HK-2 (cell line): Measurements from ENCODE around the gene WHRN.

Experiments used
- DNase-seq: peaks from one replicate; pipeline ENCODE4 v3.0.0-alpha.2; 2018; ENCODE audit not compliant: unreplicated experiment

The WHRN gene

DNA sequence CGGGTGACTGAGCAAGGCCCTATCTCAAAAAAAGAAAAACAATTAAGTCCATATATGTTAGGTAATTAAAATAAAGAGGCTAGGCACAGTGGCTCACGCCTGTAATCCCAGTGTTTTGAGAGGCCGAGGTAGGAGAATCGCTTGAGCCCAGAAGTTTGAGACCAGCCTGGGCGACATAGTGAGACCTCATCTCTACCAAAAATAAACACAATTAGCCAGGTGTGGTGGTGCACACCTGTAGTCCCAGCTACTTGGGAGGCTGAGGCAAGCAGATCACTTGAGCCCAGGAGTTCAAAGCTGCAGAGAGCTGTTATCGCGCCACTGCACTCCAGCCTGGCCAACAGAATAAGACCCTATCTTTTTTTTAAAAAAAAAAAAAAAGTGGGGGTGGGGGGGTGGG is 12.3 kb downstream of the WHRN start:
- no peak for DNase-seq

DNA sequence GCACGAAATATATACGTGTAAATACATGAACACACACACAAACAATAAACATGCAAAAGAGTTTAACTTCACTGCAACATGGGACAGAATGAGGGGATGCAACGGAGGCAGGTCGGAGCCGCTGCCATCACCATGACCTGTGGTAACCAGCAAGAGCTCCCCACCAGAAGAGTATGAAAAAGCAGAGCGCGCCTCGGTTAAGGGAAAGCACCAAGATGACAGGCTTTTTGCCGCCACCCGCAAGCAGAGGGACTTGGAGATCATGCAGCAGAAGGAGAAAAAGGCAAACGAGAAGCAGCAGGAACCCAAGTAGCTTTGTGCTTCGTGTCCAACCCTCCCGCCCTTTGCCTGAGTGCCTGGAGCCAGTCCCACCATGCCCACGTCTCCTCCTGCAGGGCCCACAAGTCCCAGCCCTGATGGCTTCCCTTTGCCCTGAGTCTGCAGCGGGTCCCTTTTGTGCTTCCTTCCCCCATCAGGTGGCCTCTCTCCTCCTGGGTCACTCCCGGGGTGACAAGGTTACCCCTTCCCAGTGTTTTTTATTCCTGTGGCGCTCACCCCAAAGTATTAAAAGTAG is 13.8 kb downstream of the WHRN start:
- DNase-seq = no peak

DNA sequence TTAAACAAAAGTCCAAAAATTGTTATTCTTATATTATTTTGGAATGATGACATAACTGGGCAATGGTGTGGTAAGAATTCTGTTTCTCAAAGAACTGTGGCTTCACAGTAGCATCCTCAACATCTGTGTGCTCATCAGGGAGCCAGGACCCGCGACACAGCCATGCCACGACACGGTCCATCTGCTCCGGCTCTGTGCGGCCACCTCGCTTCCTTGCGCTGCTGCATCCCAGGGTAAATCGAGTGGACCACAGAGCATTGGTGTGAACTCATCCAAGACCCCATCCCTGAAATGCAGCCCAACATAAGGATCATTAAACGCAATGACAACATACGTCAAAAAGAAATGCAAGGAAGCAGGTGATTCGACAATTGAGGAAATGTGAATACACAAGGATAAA is 15.3 kb downstream of the WHRN start:
- DNase-seq = no peak

DNA sequence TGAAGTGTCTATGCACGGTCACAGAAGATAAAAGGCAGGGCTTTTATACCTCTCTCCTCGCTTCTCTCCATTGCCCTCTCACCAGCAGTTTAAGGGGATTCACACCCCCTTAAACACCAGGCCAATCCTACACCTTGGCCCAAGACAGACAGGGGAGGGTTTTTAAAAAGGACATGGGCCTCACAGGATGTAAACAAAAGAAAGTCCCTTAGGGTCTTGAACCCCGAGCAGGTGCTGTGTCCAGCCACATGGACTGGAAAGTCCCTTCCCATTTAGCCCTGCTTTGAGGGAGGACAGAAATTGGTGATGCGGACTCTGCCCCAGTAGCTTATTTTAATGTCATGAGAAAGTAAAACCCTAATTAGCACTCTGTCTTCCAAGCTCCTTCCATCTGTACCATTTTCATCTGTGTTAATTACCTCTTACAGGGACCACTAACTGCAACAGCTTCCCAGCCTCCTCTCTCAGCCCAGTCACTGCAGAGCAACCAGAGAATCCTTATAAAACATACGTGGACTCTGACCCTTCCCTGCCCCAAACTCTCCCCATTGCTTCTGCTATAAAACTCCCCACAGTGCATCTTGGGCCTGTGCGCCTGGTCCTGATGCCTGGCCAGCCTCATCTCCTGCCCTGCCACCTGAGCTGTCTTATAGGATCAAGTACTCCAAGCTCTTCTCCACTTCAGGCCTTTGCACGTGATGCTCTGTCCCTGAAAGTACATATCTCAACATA is 16.7 kb downstream of the WHRN start:
- DNase-seq = no peak

DNA sequence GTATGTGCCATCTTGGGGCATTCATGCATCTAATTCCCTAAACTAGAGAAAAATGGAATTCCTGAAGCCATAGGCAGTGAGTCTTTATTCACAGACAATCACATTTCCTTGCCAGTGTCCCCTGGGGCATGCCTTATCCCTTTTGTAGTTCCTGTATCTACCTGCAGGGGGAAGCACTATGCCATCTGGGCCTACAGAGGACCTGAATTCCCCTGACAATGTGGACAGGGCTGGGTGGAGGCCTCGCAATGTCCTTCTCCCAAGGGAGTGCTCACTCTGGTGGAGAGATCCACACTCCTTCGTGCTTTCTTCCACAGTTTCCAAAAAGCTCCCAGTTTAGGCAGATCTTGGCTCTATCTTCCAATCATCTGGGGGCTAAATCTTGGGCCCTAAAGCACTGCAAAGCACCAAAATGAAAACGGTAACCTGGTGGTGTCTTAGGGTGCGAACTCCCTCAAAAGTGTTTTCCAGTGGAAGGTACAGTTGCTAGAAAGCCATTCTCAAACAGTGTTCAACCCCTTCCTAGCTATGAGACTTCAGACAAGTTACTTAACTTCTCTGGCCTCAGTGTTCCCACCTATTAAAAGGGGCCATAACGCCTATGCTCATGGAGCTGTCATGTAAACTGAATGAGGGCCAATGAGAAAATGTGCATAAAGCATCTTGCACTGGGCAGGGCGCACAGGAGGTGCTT is 17.5 kb downstream of the WHRN start:
- DNase-seq = peak; percentile 65

DNA sequence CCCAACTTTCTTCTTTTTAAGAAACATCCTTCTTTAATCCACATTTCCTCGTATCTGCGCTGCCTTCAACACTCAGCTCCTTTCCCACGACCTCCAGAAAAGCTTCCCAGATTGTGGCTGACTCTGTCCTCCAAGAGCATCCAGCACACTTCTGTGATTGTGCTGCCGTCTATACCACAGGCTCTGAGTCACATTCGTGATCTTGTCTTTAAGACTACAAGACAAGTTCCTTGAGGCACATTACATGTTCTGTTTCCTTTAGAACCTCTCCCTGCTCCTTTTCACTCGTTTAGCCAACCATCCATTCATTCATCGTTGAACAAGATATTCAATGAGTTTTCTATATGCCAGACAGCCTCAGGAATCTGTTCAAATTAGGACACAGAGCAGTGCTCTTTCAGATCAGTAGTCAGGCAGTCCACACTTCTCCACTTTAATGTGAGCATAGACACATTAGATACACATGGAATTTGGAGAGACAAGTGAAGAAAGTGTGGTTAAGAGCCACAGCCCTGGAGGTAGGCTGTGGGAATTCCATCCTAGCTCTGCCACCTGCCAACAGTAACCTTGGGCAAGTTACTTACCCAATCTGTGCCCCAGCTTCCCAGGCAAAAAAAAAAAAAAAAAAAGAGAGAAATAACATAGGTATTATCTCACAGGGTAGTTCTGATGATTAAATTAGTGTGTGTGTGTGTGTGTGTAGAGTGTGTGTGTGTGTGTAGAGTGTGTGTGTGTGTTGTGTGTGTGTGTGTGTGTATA is 18.9 kb downstream of the WHRN start:
- no peak for DNase-seq

DNA sequence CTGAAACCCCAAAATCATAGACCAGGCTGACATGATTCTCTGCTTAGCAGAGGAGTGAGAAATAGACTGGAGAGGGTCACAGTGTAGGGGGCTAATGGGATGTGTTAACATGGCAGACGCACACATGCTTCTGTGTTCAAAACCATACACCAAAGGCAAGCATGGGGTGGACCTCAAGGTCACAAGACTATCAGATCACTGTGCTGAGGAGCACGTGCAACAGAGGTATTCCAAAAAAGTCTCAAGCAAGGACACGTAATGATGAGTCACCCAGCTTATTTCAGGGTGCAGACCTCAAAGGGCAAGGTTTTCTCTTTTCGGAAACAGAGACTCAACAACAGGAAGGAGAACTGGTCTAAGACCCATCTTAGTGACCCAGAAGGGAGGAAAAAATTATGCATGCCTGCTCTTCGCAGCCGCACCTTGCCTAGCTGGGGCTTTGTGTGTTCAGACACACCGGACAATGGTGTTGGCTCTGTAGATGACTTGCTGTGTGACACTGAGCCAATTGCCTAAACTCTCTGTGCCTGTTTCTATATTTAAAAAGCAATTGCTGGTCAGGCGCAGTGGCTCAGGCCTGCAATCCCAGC is 20.3 kb downstream of the WHRN start:
- no peak for DNase-seq

DNA sequence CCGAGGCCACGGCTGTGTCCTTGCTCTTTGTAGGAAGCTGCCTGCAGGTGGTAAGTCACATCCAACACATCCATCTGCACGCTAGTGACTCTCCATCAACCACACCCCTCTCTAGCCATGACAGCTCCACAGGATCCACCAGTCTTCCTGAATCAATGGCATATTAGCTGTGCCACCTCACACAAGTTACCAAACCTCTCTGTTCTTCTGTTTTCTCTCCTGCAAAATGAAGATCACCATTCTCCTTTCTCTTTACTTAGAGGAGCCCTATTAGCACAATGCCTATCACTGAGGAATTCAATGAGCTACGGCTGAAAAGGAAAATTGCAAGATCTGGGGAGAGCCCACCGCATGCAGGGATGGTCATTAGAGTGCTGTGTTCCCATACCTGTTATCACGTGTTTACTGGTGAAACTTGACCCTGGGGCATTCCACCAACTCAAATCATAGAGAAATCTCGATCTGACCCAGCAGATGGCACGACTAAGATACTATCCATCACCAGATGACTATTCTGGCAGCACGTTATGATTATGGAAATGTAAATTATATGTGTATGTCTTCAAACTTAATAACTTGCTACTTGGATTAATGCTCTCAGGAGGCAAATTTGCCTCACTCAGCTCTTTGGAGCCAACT is 20.9 kb downstream of the WHRN start:
- DNase-seq = no peak

DNA sequence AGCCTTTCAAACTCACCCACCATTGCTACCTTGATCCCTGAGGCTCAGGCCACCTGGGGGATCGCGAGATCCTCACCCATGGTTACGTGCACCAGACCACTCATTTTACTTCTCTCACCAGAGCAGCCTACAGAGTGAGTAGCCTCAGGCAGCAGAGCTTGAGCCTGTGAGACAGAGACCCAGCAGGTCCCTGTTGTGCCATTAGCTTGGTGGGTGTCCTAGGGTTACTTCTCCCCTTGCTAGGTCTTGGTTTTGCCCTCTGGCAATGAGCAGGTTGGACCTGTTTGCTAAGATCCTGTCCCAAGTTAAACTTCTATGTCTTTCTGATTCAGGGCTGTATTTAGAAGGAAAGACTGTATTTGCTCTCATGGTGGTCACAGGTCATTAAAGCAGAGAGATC is 21.8 kb downstream of the WHRN start:
- DNase-seq = no peak

DNA sequence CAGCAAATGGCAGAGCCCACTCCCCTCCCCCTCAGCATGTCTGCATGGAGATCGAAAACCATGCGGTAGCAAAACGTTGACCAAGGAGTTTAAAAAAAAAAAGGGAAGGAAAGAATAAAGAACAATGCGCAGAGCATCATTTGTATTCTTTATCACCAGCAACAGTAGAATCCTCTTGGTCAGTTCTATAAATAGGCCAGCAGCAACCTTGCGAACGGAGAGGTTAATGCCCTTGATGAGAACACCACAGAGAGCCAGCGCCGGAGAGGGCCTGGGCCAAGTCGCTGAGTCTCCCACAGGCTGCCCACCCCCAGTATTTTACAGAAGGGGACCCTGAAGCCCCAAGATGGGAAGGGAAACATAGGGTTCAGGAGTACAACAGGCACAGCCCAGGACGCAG is 22.7 kb downstream of the WHRN start:
- DNase-seq = no peak

DNA sequence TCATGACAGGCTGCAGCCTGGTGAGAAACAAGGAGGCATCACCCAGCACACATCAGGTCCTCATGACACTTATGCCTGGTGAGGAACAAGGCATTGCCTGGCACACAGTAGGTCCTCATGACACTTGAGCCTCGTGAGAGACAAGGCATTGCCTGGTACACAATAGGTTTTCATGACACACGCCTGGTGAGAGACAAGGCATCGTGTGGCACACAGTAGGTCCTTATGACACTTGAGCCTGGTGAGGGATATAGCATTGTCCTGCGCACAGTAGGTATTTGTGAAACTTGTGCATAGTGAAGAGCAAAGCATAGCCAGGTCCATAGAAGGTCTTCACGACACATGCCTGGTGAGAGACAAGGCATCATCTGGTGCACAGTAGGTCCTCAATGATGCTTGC is 23.5 kb downstream of the WHRN start:
- no peak for DNase-seq

DNA sequence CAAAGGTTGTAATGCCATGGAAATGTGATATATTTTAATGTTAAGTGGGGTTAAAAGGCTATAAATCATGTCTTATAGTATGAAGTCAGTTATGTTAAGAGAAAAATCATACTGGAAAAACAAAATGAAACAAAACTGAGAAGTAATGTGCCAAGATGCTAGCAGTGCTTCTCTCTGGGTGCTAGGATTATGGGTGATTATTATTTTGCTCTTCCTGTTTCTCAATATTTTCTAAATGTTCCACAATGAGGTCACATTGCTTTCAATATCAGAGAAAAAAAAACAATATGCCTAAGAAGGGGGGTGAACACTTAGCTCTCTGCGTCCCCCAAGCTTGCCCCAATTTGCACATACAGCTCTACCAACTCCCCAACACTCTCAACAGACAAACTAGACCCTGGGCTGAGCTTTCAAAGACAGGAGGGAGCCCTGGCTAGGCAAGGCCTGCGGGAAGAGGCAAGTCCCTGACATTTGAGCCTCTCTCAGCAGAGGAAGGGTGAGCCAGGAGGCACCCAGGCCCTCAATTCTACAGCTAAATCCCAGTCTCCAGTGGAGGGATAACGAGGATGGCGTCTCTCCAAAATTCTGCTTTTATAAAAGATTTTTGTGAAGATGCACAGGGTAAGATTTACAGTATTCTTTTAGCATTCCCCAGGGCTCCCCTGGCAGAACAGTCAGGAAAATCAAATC is 24.4 kb downstream of the WHRN start:
- DNase-seq = no peak

DNA sequence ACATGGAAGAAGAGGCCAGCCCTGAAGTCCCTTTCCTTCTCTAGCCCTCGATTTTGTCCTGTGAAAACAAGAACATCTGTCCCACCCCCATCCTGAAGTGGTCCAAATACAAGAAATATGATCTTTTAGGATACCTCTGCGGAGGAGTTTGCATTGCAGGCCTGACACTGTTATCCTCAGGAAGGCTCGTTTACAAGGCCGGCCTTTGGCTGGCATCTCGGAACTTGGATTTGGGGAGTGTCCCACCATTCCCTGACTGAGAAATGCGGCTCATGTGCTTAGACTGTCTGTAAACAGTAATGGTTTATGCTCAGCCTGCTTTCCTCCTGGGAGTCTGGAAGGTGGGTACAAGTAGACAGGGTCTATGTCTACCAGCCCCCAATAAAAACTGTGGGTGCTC is 26.4 kb downstream of the WHRN start:
- DNase-seq = no peak

DNA sequence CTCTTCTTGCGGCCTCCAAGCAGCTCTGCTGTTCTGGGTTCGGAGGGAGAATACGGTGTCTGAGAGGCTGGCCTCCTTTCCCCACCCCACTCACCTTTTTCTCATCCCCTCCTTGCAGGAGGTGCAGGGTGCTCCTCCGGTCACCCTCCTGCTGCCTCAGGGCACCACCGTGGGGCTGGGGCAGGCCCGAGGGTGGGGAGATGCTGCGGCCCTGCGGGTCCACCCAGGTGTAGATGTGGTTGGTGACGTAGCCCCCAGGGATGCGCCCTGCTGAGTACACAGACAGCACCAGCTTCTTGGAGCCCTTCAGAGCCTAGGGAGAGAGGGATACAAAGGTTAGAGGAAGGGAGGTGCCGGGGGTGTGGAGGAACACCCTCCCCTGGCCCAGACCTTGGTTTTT is 26.8 kb downstream of the WHRN start:
- no peak for DNase-seq

DNA sequence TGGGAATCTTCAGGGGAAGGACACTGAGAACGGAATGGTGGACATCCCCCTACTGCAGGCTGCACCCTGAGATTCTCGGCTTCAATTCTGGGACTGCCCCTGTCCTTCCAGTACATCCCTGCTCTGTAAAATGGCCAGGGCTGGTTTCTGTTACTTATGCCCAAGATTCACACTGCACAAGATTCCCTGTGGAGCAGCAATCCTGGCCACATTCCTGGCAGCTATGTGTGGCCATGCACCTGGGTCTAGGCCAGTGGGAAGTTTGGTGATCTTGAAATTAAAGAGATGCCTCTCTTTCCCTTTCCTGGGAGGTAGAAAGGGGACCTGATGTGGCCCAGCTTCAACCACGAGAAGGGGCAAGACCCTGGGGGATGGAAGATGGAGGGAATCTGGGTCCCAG is 27.6 kb downstream of the WHRN start:
- DNase-seq = no peak

DNA sequence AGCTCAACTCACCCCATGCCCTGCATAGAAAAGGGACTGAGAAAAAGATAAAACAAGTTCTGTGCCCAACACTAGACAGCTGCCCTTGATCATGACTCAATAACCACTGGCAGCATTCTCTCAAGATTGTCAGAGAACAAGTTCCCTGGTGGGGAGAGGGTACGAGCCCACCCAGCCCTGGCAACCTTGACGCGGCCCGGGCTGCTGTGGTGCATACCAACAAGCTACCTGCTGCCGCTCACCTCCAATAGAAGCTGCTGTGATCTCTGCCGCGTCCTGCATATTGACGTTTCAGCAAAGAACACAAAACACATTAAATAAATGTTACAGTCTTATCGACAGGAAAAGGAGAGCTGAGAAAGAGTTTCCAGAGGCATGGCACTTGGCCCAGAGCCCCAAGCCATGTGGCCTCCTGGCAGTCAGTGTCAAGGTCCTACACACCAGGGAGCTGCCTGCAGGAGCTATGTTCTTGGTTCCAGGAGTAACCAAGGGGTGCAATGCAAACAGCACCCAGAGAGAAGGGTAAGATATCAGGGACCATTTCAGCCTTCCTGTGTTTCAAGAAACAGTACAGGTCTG is 28.3 kb downstream of the WHRN start:
- DNase-seq = no peak

DNA sequence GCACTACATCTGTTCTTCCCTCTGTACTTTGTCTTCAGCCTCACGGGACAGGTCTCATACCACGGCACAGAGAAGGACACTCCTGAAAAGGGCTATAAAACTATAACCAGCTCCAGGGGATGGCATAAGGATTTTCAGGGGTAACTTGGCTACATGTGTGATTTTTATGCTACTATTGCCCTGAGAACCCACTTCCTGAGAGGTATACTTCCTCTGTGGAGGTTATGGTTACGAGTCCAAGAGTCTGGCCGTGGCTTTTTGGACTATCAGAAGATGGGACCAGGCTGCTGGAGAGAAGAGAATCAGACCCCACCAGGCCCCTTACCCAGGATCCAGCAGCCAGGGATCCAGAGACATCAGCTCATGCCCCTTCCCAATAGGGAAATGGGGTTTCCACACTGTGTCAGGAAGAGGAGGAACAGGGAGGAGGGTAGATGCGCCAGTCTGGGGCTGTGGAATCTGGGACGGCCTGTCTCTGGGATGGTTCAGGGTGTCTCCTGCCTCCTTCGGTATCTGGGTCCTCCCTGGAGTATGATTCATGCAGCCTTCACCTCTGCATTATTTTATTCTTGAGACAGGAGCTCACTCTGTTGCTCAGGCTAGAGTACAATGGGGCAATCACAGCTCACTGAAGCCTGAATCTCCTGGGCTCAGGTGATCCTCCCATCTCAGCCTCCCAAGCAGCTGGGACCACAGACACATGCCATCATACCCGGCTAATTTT is 29.7 kb downstream of the WHRN start:
- no peak for DNase-seq

DNA sequence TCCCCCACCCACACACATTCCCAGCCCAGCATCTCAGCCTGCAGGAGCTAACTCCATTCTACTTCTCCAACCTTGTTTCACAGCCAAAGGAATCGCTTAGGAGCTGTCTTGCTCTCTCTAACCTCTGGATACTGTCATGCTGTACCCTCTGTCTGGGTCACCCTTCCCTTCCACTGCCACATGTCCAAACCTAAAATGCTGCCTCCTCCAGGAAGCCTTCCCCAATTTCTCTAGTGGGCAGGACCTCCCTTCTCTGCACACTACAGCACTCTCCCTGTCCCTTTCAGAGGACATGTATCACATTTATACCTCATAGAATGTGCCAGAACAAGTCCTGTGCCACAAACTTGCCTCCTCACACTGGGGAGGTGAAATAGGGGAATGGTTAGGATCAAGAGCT is 30.8 kb downstream of the WHRN start:
- DNase-seq = no peak

DNA sequence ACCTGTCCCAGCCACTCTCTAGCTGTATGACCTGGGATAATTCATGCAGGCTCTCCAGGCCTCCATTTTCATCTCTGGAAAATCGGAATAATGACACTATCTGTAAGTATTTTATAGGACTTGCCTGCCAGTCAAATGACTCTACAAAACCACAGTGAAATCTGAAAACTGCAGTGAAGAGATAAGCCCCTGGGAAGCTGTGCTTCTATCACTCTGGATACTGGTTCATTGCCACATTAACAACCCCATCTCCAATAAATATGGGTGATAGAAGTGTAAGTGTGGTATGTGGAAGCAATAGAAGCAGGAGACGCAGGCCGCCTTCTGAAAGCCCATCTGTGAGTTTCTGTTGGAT is 31.8 kb downstream of the WHRN start:
- DNase-seq = no peak

DNA sequence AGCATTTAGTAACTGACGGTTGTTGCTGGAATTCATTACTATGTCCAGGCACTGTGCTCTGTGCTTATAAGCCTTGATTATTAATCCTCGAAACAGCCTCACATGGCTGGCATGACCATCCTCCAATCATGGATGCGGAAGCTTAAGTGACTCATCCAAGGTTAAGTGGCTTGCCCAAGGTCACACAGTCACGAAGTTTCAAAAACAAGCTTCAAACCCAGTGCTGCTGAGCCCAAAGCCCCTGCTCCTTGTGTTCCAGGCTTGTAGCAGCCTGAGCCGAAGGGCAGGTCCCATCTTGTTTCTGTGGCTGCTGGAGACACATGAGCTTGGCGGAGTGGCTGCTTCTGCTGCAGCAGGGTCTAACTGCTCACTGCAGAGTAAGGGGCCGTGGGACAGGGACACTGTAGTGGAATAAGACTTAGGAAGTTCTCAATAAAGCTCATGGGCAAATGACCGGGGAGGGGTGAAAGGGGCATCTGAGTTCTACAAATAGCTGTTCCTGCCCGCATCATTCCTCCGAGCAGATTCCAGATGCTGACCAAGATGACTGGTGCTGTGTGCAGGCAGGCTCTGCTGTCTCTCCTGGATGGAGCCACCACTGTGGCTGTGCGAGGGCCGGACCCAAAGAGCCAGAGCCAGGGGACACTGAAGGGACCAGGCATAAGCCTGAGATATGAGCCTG is 32.4 kb downstream of the WHRN start:
- no peak for DNase-seq
